HL-60/S4 (cell line): Measurements from ENCODE around the gene ACSS1.

ENCODE experiments used
- in situ Hi-C: fragments of 300-500 bp; cut with MboI; formaldehyde crosslinking; loops from 2 replicates; pipeline ENCODE4 v1.14.3; 2022; ENCODE audit warnings: low sequenced_read_pairs

The ACSS1 gene

GRCh38 chr20:25061103-25061799, 3.3 kb upstream of the ACSS1 start:
- in situ Hi-C loops = loop anchor here (5.0 to 25.0 kb wide), 2 partner anchors 54 to 149 kb away; no protein-coding TSS in a partner anchor

GRCh38 chr20:25059866-25060465, 2.0 kb upstream of the ACSS1 start:
- in situ Hi-C loops = loop anchor here (5.0 to 25.0 kb wide), 2 partner anchors 53 to 148 kb away; no protein-coding TSS in a partner anchor

- in situ Hi-C loops = loop anchor here (25.0 kb wide), 1 partner anchor 147 kb away; no protein-coding TSS in a partner anchor
Measured at GRCh38 chr20:25058847-25059810, 1.2 kb upstream of the ACSS1 start.

- in situ Hi-C loops = loop anchor here (25.0 kb wide), 1 partner anchor 145 kb away; no protein-coding TSS in a partner anchor
Measured at GRCh38 chr20:25057234-25058050, 497 bp downstream of the ACSS1 start.

GRCh38 chr20:25056690-25057233, 1.2 kb downstream of the ACSS1 start:
- in situ Hi-C loops = loop anchor here (25.0 kb wide), 1 partner anchor 144 kb away; no protein-coding TSS in a partner anchor

GRCh38 chr20:25055711-25056495, 2.0 kb downstream of the ACSS1 start:
- in situ Hi-C loops = loop anchor here (25.0 kb wide), 1 partner anchor 144 kb away; no protein-coding TSS in a partner anchor

- in situ Hi-C loops = loop anchor here (25.0 kb wide), 1 partner anchor 143 kb away; no protein-coding TSS in a partner anchor
Measured at GRCh38 chr20:25054995-25055629, 2.8 kb downstream of the ACSS1 start.

GRCh38 chr20:25054096-25054820, 3.7 kb downstream of the ACSS1 start:
- in situ Hi-C loops = loop anchor here (25.0 kb wide), 1 partner anchor 142 kb away; no protein-coding TSS in a partner anchor

- in situ Hi-C loops = loop anchor here (25.0 kb wide), 1 partner anchor 141 kb away; no protein-coding TSS in a partner anchor
Measured at GRCh38 chr20:25053255-25054031, 4.5 kb downstream of the ACSS1 start.

- in situ Hi-C loops = loop anchor here (25.0 kb wide), 1 partner anchor 140 kb away; no protein-coding TSS in a partner anchor
Measured at GRCh38 chr20:25052255-25053194, 5.4 kb downstream of the ACSS1 start.

- in situ Hi-C loops = loop anchor here (25.0 kb wide), 1 partner anchor 139 kb away; no protein-coding TSS in a partner anchor
Measured at GRCh38 chr20:25051386-25052155, 6.4 kb downstream of the ACSS1 start.

GRCh38 chr20:25050501-25051350, 7.2 kb downstream of the ACSS1 start:
- in situ Hi-C loops = loop anchor here (25.0 kb wide), 1 partner anchor 138 kb away; no protein-coding TSS in a partner anchor

- in situ Hi-C loops = loop anchor here (25.0 kb wide), 1 partner anchor 138 kb away; no protein-coding TSS in a partner anchor
Measured at GRCh38 chr20:25050082-25050481, 7.9 kb downstream of the ACSS1 start.
